ENCODE measurements around the gene TOM1. TPM values are rescaled to one million over a fixed set of nuclear protein-coding genes. Genes with fewer than 3 reads are reported as not detected.

TOM1 gene
- total RNA-seq, 1 experiment from 2014 or later = 8.3 TPM

DNA sequence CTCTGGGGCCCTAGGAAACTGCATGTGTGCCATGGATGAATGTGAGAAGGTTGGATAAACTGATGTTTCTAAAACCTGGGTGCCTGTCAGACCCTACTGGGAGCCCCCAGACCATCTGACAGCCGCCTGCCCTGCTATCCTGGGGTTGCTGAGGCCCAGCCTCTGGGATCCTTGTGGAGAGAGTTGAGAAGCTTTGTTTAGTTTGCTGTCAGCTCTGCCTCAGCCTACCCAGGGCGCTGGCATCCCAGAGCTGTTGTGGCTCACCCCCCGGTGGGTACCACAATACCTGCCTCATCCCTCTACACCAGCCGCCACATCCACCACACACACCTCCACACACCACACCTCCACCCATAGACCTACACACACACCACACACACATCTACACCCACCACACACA, 42.7 kb downstream of the TOM1 start:
- no peak for DNase-seq
- H3K9me2 ChIP-seq (replicated peaks; ENCODE audit: insufficient read depth, low read length) = no peaks in the 10 kb centered on the region
- H2AFZ ChIP-seq (ENCODE audit: low read length) = no peak overlapping the region
- H3K4me1 ChIP-seq (ENCODE audit: low read length) = peaks cover 13% of the 10 kb centered on the region
- H3K4me2 ChIP-seq (ENCODE audit: low read depth, low read length, poor library complexity, severe bottlenecking) = no peak overlapping the region
- H3K27ac ChIP-seq (ENCODE audit: low read length) = no peak overlapping the region
- no peak overlapping the region for H3K4me3 ChIP-seq (ENCODE audit: low read length)
- H3K36me3 ChIP-seq (ENCODE audit: insufficient read depth, low read length) = no peaks in the 10 kb centered on the region
- H3K9ac ChIP-seq (ENCODE audit: low read length) = no peak overlapping the region
- H3K9me3 ChIP-seq (ENCODE audit: low read length) = no peaks in the 10 kb centered on the region
- H3K79me2 ChIP-seq (ENCODE audit: low read length) = no peaks in the 10 kb centered on the region
- no peaks in the 10 kb centered on the region for H3K27me3 ChIP-seq (ENCODE audit: low read length)
- no peaks in the 10 kb centered on the region for H4K20me1 ChIP-seq (ENCODE audit: insufficient read depth, low read depth, low read length)

DNA sequence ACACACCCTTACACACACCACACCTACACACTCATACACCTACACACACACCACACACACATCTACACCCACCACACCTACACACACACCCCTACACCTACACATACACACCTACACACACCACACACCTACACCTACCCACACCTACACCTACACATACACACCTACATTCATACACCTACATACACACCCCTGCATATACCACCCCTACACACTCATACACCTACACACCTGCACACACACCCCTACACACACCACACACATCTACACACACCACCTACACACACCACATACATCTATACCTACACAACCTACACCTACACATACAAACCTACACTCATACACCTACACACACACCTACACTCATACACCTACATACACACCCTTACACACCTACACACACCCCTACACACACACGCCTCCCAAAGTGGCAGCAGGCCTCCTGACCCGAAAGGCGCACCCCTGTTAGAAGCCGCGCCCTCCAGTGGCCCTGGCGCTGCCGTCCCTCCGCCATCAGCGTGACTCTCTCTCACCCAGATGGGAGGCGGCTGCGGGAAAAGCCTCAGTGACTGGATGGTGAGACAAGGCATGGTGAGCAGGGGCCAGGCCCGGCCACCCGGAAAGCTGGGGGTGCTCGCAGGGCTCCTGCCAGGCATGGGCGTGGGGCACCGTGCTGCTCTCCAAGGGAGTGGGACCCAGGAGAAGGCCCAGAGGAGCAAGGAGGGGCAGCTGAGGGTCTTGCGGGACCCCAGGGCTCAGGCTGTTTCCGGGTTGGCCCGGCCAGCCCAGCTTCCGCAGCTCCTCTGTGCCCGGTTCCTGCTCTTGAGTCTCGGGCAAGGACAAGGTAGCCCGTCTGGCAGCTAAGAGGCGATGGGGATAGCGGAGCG, 44.2 kb downstream of the TOM1 start:
- Histone ChIP-seq H4K20me1 (ENCODE audit: insufficient read depth, low read depth, low read length) (no peaks in the 10 kb centered on the region), H3K79me2 (ENCODE audit: low read length) (no peaks in the 10 kb centered on the region), H3K9ac (ENCODE audit: low read length) (no peak overlapping the region), H2AFZ (ENCODE audit: low read length) (no peak overlapping the region), H3K4me1 (ENCODE audit: low read length) (peaks cover 13% of the 10 kb centered on the region), H3K36me3 (ENCODE audit: insufficient read depth, low read length) (no peaks in the 10 kb centered on the region), H3K4me3 (ENCODE audit: low read length) (no peak overlapping the region), H3K27ac (ENCODE audit: low read length) (no peak overlapping the region), H3K4me2 (ENCODE audit: low read depth, low read length, poor library complexity, severe bottlenecking) (no peak overlapping the region), H3K9me2 (replicated peaks; ENCODE audit: insufficient read depth, low read length) (no peaks in the 10 kb centered on the region), H3K9me3 (ENCODE audit: low read length) (no peaks in the 10 kb centered on the region), H3K27me3 (ENCODE audit: low read length) (no peaks in the 10 kb centered on the region)
- no peak for DNase-seq

DNA sequence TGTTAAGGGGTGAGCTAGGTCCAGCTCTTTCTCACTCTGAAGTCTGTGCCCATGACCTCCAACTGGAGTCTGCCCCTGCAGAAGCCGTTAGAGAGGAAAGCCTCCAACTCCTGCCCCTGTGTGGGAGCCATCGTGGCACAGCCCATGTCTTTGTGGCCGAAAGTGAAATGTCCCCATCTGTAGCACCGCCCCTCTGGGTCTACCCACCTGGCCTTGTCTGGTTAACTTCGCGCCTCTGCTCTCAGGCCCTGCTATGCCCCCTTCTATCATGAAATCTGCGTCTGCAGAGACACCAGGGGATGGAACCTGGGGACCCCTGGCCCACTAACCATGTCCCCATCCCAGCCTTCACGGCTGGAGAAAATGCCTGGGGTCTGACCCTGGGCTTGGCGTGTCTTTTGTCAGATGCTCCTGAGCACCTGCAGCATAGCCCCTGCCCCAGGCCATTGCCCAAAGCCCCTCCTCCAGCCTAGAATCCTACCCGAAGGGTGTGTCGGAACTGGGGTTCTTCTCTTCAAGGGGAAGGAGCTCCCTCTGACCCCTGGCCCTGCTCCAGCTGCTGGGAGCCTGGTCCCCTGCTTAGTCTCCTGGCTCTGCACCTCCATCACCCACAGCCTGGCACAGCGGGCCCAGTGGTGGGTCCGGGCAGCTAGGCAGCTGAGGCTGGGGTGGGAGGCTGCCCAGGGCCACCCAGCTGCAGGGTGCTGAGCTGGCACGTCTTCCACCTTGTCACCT, 45.4 kb downstream of the TOM1 start:
- Histone ChIP-seq H3K27me3 (ENCODE audit: low read length) (no peaks in the 10 kb centered on the region), H3K4me1 (ENCODE audit: low read length) (peaks cover 18% of the 10 kb centered on the region), H3K79me2 (ENCODE audit: low read length) (no peaks in the 10 kb centered on the region), H3K27ac (ENCODE audit: low read length) (no peak overlapping the region), H3K9me3 (ENCODE audit: low read length) (no peaks in the 10 kb centered on the region), H3K4me2 (ENCODE audit: low read depth, low read length, poor library complexity, severe bottlenecking) (no peak overlapping the region), H3K36me3 (ENCODE audit: insufficient read depth, low read length) (no peaks in the 10 kb centered on the region), H3K9ac (ENCODE audit: low read length) (no peak overlapping the region), H3K4me3 (ENCODE audit: low read length) (no peak overlapping the region), H3K9me2 (replicated peaks; ENCODE audit: insufficient read depth, low read length) (no peaks in the 10 kb centered on the region), H4K20me1 (ENCODE audit: insufficient read depth, low read depth, low read length) (no peaks in the 10 kb centered on the region), H2AFZ (ENCODE audit: low read length) (no peak overlapping the region)
- DNase-seq = no peak

DNA sequence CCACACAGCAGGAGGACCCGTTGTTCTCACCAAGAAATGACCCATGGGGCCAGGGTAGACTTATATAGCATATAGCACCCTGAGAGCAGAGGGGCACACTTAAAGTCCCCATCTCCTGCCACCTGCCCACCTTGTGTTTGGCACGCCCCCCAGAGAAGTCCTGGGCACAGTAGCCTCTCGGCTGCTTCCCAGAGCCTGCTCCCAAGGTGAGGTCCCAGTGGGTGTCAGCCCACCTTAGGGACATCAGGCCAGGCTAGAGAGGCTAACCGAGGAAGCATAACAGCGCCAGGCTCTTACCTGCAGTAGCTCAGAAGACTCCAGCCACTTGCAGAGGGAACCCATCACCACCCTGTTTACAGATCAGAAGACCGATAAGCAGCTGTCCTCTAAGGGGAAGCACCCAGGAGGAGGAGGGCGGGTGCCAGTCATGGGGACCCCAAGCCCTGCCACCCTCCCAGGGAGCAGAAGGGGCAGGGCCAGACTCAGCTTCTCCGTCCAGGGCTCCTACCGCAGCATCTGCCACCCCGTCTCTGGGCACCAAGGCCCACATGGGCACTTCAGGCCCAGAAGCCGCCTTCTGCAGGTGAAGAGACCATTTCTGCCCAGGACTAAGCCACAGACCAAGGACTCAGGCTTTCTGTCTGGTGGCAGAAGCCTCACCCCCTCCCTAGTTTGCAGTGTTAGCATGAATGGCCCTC, 46.3 kb downstream of the TOM1 start:
- no peaks in the 10 kb centered on the region for H3K9me2 ChIP-seq (replicated peaks; ENCODE audit: insufficient read depth, low read length)
- no peak overlapping the region for H2AFZ ChIP-seq (ENCODE audit: low read length)
- H3K9ac ChIP-seq (ENCODE audit: low read length) = no peak overlapping the region
- DNase-seq = no peak
- no peak overlapping the region for H3K4me3 ChIP-seq (ENCODE audit: low read length)
- no peaks in the 10 kb centered on the region for H3K9me3 ChIP-seq (ENCODE audit: low read length)
- no peak overlapping the region for H3K27ac ChIP-seq (ENCODE audit: low read length)
- no peaks in the 10 kb centered on the region for H4K20me1 ChIP-seq (ENCODE audit: insufficient read depth, low read depth, low read length)
- no peaks in the 10 kb centered on the region for H3K27me3 ChIP-seq (ENCODE audit: low read length)
- peaks cover 17% of the 10 kb centered on the region for H3K4me1 ChIP-seq (ENCODE audit: low read length)
- no peaks in the 10 kb centered on the region for H3K79me2 ChIP-seq (ENCODE audit: low read length)
- no peaks in the 10 kb centered on the region for H3K36me3 ChIP-seq (ENCODE audit: insufficient read depth, low read length)
- no peak overlapping the region for H3K4me2 ChIP-seq (ENCODE audit: low read depth, low read length, poor library complexity, severe bottlenecking)

DNA sequence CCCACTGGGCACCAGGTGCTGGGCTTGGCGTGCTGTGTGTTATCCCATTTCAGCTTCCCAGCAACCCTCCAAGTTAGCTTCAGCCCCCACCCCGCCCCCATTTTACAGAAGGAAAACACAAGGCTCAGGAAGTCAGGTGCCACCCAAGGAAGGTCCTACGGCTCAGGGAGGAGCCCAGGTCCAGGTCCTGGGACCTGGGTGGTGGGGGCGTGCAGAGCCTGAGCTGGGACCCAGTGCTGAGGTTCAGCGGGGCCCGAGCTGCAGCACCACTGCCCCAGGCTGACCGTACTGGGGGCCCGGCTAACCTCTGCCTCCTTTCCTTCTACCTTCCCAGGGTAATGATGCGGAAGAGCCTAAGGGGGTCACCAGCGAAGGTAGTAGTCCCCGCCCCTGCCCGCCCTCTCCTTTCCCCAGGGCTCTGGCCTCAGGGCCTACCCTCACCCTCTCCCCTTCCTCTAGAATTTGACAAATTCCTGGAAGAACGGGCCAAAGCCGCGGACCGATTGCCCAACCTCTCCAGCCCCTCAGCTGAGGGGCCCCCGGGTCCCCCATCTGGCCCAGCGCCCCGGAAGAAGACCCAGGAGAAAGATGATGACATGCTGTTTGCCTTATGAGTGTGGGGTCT, 47.0 kb downstream of the TOM1 start:
- H3K79me2 ChIP-seq (ENCODE audit: low read length) = no peaks in the 10 kb centered on the region
- H4K20me1 ChIP-seq (ENCODE audit: insufficient read depth, low read depth, low read length) = no peaks in the 10 kb centered on the region
- H3K9me3 ChIP-seq (ENCODE audit: low read length) = no peaks in the 10 kb centered on the region
- H3K4me1 ChIP-seq (ENCODE audit: low read length) = peaks cover 17% of the 10 kb centered on the region
- no peak overlapping the region for H3K4me3 ChIP-seq (ENCODE audit: low read length)
- no peak overlapping the region for H3K4me2 ChIP-seq (ENCODE audit: low read depth, low read length, poor library complexity, severe bottlenecking)
- no peak overlapping the region for H3K27ac ChIP-seq (ENCODE audit: low read length)
- H3K36me3 ChIP-seq (ENCODE audit: insufficient read depth, low read length) = no peaks in the 10 kb centered on the region
- H3K9ac ChIP-seq (ENCODE audit: low read length) = no peak overlapping the region
- H2AFZ ChIP-seq (ENCODE audit: low read length) = no peak overlapping the region
- DNase-seq = no peak
- H3K9me2 ChIP-seq (replicated peaks; ENCODE audit: insufficient read depth, low read length) = no peaks in the 10 kb centered on the region
- no peaks in the 10 kb centered on the region for H3K27me3 ChIP-seq (ENCODE audit: low read length)

DNA sequence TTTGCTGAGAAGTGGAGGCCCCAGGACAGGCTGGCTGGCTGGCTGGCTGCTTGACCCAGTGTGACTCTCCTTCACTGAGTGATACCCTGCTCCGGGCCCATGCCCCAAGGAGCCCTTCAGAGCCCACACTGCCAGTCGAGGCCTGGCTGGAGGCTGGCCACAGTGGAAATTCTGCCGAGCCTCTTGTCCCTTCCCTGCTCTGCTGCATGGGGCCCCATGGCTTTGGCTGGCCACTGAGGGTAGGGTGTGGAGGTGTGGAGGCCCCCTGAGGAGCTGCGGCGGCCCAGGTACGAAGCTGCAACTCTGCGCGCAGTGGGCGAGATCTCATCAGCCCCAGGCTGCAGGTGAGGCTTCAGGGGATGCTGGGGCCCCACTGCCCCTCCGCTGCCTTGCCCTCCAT, 47.8 kb downstream of the TOM1 start:
- no peaks in the 10 kb centered on the region for H3K9me2 ChIP-seq (replicated peaks; ENCODE audit: insufficient read depth, low read length)
- H3K4me2 ChIP-seq (ENCODE audit: low read depth, low read length, poor library complexity, severe bottlenecking) = no peak overlapping the region
- no peaks in the 10 kb centered on the region for H3K79me2 ChIP-seq (ENCODE audit: low read length)
- H3K4me3 ChIP-seq (ENCODE audit: low read length) = no peak overlapping the region
- no peak overlapping the region for H3K27ac ChIP-seq (ENCODE audit: low read length)
- no peaks in the 10 kb centered on the region for H3K36me3 ChIP-seq (ENCODE audit: insufficient read depth, low read length)
- no peak overlapping the region for H3K9ac ChIP-seq (ENCODE audit: low read length)
- no peaks in the 10 kb centered on the region for H3K27me3 ChIP-seq (ENCODE audit: low read length)
- no peak overlapping the region for H2AFZ ChIP-seq (ENCODE audit: low read length)
- no peaks in the 10 kb centered on the region for H3K9me3 ChIP-seq (ENCODE audit: low read length)
- peaks cover 20% of the 10 kb centered on the region for H3K4me1 ChIP-seq (ENCODE audit: low read length)
- no peak for DNase-seq
- H4K20me1 ChIP-seq (ENCODE audit: insufficient read depth, low read depth, low read length) = no peaks in the 10 kb centered on the region

DNA sequence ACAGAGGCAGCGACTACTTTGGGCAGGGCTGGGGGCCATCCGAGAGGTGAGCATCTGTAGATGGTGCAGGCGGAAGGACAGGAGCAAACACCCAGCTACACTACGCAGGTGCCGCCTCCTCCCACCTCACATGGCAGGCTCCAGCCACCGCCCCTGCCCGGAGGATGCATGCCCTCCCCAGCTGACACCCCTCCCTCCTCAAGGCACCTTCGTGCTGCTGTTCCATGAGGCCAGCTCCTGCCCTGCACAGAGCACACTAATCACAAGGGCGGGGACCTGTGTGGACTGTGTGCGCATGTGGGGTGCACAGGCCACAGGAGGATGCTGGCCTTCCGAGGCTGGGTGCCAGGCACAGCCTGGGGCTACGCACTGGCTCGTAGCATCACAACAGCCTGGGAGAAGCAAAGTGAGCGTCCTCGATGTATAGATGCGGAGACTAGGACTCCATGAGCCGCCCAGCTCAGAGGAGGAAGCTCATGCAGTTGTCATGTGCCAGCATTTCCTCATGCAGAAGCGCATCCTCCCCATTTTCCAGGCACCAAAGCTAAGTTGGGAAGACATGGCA, 48.4 kb downstream of the TOM1 start:
- H3K9me3 ChIP-seq (ENCODE audit: low read length) = no peaks in the 10 kb centered on the region
- no peaks in the 10 kb centered on the region for H3K79me2 ChIP-seq (ENCODE audit: low read length)
- DNase-seq = no peak
- H4K20me1 ChIP-seq (ENCODE audit: insufficient read depth, low read depth, low read length) = no peaks in the 10 kb centered on the region
- no peaks in the 10 kb centered on the region for H3K36me3 ChIP-seq (ENCODE audit: insufficient read depth, low read length)
- no peaks in the 10 kb centered on the region for H3K9me2 ChIP-seq (replicated peaks; ENCODE audit: insufficient read depth, low read length)
- no peaks in the 10 kb centered on the region for H3K27me3 ChIP-seq (ENCODE audit: low read length)
- H3K4me3 ChIP-seq (ENCODE audit: low read length) = no peak overlapping the region
- H3K4me1 ChIP-seq (ENCODE audit: low read length) = peaks cover 27% of the 10 kb centered on the region
- no peak overlapping the region for H3K9ac ChIP-seq (ENCODE audit: low read length)
- H3K4me2 ChIP-seq (ENCODE audit: low read depth, low read length, poor library complexity, severe bottlenecking) = no peak overlapping the region
- H3K27ac ChIP-seq (ENCODE audit: low read length) = no peak overlapping the region
- no peak overlapping the region for H2AFZ ChIP-seq (ENCODE audit: low read length)

Data from Karpas-422 (cell line).